NT2/D1 (cell line): ENCODE data around the gene GABRQ.

Experiments
- DNase-seq: peaks from one replicate; pipeline ENCODE4 v3.0.0-alpha.2; 2011; ENCODE audit warnings: low read depth, low spot score
- H3K27me3 ChIP-seq: 2 replicates; pipeline ENCODE4 v1.6.0; 2011; ENCODE audit warnings: mild to moderate bottlenecking; ENCODE audit not compliant: insufficient read length, insufficient read depth
- H3K36me3 ChIP-seq: 2 replicates; pipeline ENCODE4 v1.6.1; 2011; ENCODE audit warnings: mild to moderate bottlenecking, low read length, mixed read lengths; ENCODE audit not compliant: insufficient read depth, insufficient read length
- H3K4me1 ChIP-seq: 2 replicates; pipeline ENCODE4 v1.5.1; 2011; ENCODE audit not compliant: insufficient read depth, insufficient read length
- H3K4me3 ChIP-seq: 2 replicates; pipeline ENCODE4 v1.5.1; 2011; ENCODE audit warnings: low read depth; ENCODE audit not compliant: insufficient read length
- H3K9ac ChIP-seq: 2 replicates; pipeline ENCODE4 v1.6.0; 2011; ENCODE audit warnings: low read depth; ENCODE audit not compliant: insufficient read length
- H3K9me3 ChIP-seq: 2 replicates; pipeline ENCODE4 v1.5.1; 2011; ENCODE audit warnings: mild to moderate bottlenecking, low read length; ENCODE audit not compliant: insufficient read depth
- SUZ12 ChIP-seq: IDR thresholded peaks from 2 replicates; pipeline ENCODE4 v1.6.1; 2011; ENCODE audit not compliant: insufficient read length, insufficient read depth; ENCODE audit errors: extremely low read depth
- YY1 ChIP-seq: IDR thresholded peaks from 2 replicates; pipeline ENCODE4 v1.6.1; 2011; ENCODE audit not compliant: insufficient read length, insufficient read depth
- ZNF274 ChIP-seq: IDR thresholded peaks from 2 replicates; pipeline ENCODE4 v1.6.1; 2011; ENCODE audit warnings: mild to moderate bottlenecking, low read depth, low read length

Gene GABRQ

DNA sequence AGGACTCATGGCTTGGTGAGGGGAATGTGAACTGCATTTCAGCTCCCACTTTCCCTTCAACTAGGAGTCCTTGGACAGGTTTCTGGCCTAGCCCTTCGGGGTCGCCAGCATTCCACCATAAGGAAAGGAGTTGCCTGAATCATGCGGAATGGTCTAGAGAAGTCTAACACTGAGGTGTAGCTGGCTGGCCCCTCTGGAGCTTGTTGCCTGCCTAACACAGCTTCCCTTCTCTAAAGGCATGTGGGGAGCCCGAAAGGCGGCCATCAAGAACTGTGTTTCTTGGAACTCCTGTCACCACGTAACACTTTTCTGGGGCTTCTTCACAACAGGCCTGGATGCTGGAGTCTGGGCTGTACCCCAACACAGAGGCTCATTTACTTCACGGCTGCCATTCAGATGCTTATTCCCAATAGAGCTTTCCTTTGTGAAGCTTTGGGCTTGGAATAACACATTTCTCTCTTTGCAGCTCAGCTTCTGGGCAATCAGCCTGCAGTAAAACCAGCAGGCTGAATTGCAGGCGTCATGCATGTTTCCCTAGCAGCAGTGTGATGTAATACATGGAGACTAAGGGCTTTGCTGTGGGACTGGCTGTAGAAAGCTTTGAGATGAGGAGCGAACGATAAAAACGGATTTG, 5.4 kb downstream of the GABRQ start:
- H3K4me3 ChIP-seq, result no peak overlapping the region
- H3K9me3 ChIP-seq, result no peaks in the 10 kb centered on the region
- H3K4me1 ChIP-seq, result peaks cover 3% of the 10 kb centered on the region
- no peak overlapping the region for H3K9ac ChIP-seq
- H3K27me3 ChIP-seq, result peaks cover 11% of the 10 kb centered on the region
- H3K36me3 ChIP-seq, result peaks cover 6% of the 10 kb centered on the region
- DNase-seq, result no peak
- TF ChIP-seq SUZ12 (no peak), ZNF274 (no peak), YY1 (no peak)

DNA sequence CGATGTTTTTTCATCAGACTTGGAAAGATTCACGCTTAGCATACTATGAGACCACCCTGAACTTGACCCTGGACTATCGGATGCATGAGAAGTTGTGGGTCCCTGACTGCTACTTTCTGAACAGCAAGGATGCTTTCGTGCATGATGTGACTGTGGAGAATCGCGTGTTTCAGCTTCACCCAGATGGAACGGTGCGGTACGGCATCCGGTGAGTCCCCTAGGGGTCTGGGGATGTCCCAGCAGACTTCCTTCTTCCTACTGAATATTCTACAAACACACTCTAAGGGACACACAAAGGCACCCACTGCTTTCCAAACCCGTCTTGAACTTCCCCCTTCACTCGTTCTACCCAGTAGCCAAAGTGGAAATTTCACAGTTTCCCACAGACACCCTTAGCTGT, 9.3 kb downstream of the GABRQ start:
- Histone ChIP-seq H3K9me3 (no peaks in the 10 kb centered on the region), H3K9ac (no peak overlapping the region)

DNA sequence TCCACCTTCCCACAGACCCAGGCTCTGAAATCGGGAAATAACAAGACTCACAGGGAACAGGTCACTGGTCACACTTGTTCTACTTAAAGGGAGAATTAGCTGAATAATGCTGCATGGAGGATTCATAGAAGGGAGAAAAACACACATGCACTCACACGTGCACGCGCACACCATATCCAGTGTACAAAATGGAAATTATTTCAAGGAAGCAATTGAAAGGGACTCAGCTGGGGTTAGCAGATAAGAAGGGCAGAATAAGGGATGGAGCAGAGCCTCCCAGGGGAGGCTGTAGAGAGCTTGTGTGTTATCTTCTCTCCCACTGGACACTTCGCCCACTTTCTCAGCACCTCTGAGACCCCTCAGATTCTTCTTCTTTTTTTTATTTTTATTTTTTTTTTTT, 10.3 kb downstream of the GABRQ start:
- Histone ChIP-seq H3K36me3 (peaks cover 9% of the 10 kb centered on the region), H3K9me3 (no peaks in the 10 kb centered on the region)

More for the DNA sequence above, 9.3 kb downstream of the GABRQ start:
- no peak overlapping the region for H3K4me3 ChIP-seq
- TF ChIP-seq SUZ12, result no peak
- TF ChIP-seq YY1, result no peak
- no peak for TF ChIP-seq ZNF274
- H3K27me3 ChIP-seq, result no peaks in the 10 kb centered on the region
- no peaks in the 10 kb centered on the region for H3K4me1 ChIP-seq
- no peak for DNase-seq
- peaks cover 8% of the 10 kb centered on the region for H3K36me3 ChIP-seq

DNA sequence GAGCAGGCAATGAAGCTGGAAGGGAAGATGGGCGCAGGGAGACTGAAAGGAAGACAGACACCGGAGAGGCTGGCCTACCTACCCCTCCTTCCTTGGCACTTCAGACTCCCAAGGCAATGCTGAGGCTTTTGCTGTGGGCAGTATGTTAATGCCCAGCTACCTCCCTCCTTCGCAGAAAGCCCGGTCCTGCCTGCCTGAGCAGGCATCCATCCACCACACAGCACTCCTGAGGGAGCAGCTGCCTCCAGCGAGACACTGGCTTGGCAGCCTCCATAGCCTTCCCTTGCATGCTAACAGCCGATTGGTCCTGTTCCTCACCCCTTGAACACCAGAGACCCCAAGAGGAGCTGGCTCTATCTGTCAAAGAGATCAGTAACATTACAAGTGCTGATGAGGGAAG, 14.4 kb downstream of the GABRQ start:
- no peak for DNase-seq
- H3K4me3 ChIP-seq, result no peak overlapping the region
- no peak overlapping the region for H3K9ac ChIP-seq
- TF ChIP-seq YY1, result no peak
- no peak for TF ChIP-seq SUZ12
- no peak for TF ChIP-seq ZNF274
- H3K4me1 ChIP-seq, result no peaks in the 10 kb centered on the region
- H3K27me3 ChIP-seq, result no peaks in the 10 kb centered on the region
- peaks cover 5% of the 10 kb centered on the region for H3K36me3 ChIP-seq
- no peaks in the 10 kb centered on the region for H3K9me3 ChIP-seq

More for the DNA sequence above, 10.3 kb downstream of the GABRQ start:
- Histone ChIP-seq H3K27me3 (no peaks in the 10 kb centered on the region), H3K4me1 (no peaks in the 10 kb centered on the region), H3K4me3 (no peak overlapping the region), H3K9ac (no peak overlapping the region)
- DNase-seq, result no peak
- TF ChIP-seq SUZ12, result no peak
- no peak for TF ChIP-seq YY1
- no peak for TF ChIP-seq ZNF274

DNA sequence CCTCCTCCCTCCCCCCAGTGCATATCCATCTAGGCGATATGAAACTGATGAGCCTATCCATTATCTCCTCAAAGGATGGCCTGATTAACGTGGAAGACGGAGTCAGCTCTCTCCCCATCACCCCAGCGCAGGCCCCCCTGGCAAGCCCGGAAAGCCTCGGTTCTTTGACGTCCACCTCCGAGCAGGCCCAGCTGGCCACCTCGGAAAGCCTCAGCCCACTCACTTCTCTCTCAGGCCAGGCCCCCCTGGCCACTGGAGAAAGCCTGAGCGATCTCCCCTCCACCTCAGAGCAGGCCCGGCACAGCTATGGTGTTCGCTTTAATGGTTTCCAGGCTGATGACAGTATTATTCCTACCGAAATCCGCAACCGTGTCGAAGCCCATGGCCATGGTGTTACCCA, 14.8 kb downstream of the GABRQ start:
- no peaks in the 10 kb centered on the region for H3K27me3 ChIP-seq
- no peaks in the 10 kb centered on the region for H3K9me3 ChIP-seq
- TF ChIP-seq SUZ12 (no peak), YY1 (no peak), ZNF274 (no peak)
- no peak for DNase-seq
- H3K36me3 ChIP-seq, result peaks cover 3% of the 10 kb centered on the region
- H3K9ac ChIP-seq, result no peak overlapping the region
- no peak overlapping the region for H3K4me3 ChIP-seq
- H3K4me1 ChIP-seq, result no peaks in the 10 kb centered on the region

DNA sequence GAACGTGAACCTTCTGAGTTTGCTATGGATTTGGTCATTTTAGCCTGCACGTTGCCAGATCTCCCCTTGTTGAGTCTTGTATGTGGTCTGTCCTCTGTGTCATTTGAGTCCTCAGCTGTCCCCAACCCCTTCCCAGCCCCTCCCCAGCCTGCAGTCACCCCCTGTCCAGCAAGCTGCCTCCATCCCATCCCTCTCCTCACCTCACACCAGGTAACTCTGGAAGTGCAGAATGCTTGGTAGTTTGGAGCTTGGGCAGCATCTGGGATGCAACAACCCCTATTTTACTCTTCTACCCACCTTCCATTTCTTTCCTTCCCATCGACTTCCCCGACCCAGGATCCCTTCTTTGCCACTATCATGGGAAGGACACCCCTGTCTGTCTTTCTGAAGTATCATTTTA, 18.4 kb downstream of the GABRQ start:
- no peaks in the 10 kb centered on the region for H3K9me3 ChIP-seq
- peaks cover 3% of the 10 kb centered on the region for H3K36me3 ChIP-seq
- no peaks in the 10 kb centered on the region for H3K27me3 ChIP-seq
- no peaks in the 10 kb centered on the region for H3K4me1 ChIP-seq
- H3K4me3 ChIP-seq, result no peak overlapping the region
- no peak overlapping the region for H3K9ac ChIP-seq
- no peak for TF ChIP-seq SUZ12
- no peak for TF ChIP-seq ZNF274
- no peak for TF ChIP-seq YY1
- DNase-seq, result no peak

DNA sequence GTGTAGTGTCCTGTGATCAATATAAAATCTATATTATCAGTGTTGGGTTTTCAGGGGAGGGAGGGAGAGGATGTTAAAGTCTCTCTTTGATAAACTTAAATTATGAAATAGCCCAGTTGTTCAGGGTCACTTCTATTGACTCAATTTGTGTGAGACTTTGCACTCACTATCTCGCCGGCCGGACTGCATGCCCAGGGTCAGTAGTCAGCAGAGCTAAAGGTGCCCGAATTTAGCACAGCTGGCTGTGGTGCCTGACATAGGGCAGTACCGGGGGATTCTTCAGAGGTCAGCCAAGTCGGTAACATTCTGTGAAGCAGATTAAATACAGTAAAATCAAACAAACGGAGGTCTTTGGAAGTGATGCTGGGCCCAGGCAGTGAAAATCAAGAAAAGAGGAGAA, 19.2 kb downstream of the GABRQ start:
- Histone ChIP-seq H3K9me3 (no peaks in the 10 kb centered on the region), H3K27me3 (no peaks in the 10 kb centered on the region), H3K4me3 (no peak overlapping the region), H3K9ac (no peak overlapping the region), H3K4me1 (no peaks in the 10 kb centered on the region), H3K36me3 (peaks cover 2% of the 10 kb centered on the region)
- no peak for DNase-seq
- TF ChIP-seq ZNF274 (no peak), YY1 (no peak), SUZ12 (no peak)
